Activated T-cell treated with anti-CD3 and anti-CD28 coated beads for 24 hours (primary cell): ENCODE measurements around the gene RAB4A.
"Not testable (repeated sequence)": the region's sequence is repeated elsewhere in the genome, so short reads cannot be mapped to it uniquely, and the experiment has no call there.

Source experiments
- DNase-seq: peaks from one replicate; pipeline ENCODE4 v3.0.0-alpha.2; 2020; ENCODE audit warnings: low read depth

RAB4A gene

DNA sequence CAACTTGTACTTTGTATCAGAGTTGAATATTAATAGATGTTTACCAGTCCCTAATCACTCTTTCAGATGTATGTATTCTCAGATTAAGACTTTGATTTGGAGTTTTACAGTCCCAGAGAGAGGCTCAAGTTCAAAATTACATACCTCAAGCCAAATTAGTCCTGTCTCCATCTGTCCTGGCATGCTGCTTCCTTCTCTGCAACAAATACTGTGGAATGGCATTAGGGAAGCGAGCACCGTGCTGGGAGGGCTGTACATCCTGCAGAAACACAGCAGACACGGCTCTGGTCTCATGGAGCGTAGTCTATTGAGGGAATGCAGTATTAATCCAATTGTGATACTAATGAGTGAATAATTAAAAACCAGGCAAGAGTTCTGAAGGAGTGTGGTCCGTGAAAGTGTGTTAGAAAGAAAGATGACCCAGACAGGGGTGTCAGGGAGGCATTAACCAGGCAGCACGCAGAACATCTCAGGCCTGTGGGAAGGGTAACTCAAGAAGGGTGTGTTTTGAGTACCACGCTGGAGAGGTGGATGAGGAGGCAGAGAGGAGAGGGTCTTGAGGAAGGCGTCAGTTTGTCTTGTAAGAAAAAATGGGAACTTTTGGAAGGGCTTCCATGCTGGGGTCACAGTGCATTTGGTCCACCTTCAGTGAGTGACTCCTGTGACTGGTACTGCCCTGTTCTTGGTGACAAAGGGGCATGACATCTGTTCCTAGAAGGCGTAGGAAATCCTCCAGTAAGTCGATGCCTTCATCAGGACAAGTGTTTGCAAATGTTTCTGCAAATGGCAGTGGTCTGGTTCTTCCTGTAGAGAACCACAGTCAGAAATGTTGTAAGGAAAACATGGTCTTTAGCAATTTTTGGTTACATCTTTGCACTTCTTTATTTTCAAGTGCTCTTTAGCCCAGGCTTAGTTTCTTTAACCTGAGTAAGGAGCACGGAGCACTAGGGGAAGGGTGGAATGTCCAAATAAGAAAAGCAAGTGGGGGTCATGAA is 1.6 kb downstream of the RAB4A start:
- no peak for DNase-seq

GRCh38 chr1:229273507-229274232 is 2.8 kb downstream of the RAB4A start:
- DNase-seq = no peak

- no peak for DNase-seq
These were observed 4.1 kb downstream of the RAB4A start for GRCh38 chr1:229275005-229275404.

DNA sequence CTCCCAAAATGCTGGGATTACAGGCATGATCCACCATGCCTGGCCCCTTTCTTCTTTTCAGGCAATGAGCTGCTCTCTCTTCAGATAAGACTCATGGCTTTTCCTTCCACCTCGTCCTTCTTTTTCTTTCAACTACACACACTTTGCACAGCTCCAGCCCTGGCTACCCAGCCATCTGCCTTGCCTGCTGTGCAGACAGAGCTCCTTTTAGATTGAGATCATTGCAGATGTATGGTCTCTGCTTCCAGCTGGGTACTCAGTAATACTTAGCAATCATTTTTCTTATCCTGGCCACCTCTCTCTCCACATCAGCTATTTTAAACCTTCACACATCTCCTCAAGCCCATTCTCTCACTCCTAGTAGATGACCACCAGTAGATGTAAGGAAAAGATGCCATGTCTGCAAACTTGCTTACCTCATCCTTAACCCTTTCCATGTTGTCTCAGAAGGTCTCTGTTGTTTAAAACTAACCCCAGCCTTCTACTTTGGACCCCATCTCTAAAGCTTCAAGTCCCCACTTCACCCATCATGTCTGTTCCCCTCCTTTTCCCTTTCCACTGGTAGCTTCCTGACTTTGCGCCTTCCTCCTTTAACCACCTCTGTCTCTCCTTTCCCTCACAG is 7.3 kb downstream of the RAB4A start:
- no peak for DNase-seq

DNA sequence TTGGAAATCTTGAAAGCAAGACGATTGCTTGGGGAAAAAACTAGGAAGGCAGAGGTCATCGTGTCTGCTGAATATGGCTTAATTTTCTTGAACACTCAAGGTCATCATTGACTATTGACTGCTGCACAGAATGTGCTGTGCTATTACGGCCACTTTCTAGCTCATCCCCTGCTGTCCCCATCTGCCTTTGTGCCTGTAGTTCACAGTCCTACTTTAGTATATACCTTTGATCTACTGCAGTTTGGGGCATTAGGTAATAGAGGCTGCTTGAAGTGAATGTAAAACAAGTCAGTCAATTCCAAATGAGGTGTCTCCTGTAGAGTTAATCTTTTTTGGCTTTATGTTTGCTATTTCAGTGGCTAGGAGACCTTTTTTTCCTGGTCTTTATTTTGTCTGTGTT is 8.3 kb downstream of the RAB4A start:
- no peak for DNase-seq

DNA sequence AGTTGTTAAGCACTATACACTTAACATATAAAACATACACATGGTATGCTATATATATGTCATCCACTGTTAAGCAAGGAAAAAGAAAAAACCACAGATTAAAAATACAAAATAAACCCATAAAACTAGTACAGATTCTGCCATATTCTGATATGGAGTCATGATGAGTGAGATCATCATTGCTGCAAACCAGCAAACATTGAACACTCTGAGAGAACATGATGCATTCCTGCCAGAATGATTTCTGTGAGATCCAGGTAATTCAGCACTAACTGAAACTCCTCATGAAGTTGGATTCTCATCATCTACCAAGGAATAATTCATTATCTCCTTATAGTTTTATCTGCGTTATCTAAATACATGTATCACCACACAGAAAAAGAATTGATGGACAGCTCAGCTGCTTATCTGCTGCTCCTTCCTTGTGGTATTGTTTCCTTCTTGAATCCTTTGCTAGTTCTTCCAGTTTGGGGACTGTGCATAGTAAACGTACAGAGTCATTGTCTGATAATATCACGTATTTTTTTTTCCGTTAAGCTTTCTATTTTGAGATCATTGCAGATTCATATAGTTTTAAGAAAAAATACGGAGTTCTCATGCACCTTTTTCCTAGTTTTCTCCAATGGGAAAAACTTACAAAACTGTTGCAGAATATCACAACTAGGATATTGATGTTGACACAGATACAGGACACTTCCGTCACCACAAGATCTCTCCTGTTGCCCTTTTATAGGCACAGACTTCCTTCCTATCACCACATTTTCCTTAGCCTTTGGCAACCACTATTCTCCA is 9.3 kb downstream of the RAB4A start:
- DNase-seq = no peak

DNA sequence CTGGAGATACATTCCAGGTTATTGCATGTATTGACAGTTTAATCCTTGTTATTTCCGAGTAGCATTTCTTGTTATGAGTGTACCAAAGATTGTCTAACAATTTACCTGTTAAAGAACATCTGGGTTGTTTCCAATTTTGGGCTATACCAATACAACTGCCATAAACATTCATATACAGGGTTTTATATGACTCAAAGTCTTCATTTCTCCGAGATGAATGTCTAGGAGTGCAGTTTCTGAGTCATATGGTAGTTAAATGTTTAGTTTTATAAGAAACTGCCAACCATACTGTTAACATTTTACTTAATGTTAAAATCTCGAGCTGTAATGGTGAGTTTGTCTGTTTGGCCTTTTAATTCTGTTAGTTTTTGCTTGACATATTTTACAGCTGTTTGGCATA is 10.0 kb downstream of the RAB4A start:
- no peak for DNase-seq

DNA sequence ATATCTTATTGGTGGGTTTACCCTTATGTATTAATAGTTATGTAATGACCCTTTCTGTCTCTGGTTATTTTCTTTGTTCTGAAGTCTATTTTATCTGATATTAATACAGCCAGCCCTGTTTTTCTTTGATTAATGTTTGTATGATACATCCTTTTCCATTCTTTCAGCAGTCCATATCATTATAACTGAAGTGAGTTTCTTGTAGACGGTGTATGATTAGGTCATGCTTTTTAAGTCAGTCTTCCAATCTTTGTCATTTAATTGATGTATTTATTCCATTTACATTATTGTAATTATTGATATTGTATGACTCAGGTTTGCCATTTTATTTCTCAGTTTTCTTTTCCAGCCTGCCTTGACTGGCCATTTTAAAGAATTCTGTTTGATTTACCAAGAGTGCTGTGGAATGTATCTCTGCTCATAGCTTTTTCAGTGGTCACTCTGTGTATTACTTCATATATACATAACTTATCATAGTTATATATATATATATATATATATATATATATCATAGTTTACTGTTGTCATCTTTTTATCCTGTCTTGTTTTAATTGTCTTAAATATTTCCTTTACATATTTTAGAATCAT is 10.5 kb downstream of the RAB4A start:
- DNase-seq = no peak

DNA sequence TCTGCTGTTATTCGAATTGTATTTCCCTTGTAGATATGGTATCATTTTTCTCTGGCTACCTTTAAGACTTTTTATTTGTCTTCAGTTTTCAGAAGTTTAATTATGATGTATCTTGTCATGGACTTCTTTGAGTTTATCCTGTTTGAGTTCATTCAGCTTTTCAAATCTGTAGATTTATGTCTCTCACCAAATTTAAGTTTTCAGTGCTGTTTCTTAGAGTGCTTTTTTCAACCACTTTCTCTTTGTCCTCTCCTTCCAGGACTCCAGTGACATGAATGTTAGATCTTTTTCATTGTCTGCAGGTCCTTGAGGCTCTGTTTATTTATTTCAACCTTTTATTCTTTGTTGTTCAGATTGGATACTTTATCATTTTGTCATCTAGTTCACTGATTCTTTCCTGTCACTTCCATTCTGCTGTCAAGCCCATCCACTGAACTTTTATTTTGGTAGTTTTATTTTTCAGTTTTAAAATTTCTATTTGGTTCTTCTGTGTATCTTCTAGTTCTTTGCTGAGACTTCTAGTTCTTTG is 11.4 kb downstream of the RAB4A start:
- no peak for DNase-seq

DNA sequence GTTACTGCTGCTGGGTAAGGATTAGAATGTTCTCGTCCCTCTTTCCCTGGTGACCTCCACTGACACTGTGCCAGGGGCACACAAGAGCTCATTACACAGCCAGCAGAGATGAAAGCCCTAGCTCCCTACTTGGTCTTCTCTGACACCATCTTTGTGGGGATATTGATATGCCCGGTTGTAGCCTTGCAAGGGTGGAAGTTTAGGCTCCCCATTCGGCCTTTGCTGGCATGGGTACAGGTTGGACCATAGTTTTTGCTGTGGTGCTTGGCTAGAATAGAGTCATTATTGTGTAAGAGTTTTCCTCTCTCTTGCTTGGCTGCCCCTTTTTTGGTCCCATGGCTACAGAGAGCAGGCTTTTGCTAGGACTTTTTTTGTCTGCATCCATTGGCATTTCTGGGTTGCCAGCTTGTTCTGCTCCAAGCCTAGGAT is 12.3 kb downstream of the RAB4A start:
- no peak for DNase-seq

GRCh38 chr1:229284887-229285286 is 14.0 kb downstream of the RAB4A start:
- no peak for DNase-seq

DNA sequence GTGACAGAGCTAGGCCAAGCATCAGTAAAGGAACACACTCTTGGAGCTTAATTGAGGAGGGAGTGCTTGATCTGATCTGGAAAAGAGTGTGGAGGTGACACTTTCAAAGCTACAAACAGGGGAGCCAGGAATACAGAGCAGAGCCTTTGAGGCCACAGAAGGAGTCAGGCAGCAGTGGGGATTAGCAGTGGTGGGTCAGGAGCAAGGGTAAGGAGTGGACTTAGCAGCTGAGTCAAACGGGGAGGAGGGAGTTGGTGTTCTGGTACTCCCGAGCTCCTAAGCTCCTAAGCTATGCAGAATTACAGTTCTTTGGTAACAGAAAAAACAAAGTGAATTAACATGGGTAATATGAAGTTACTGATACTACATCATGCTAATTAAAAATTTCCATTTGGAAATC is 14.5 kb downstream of the RAB4A start:
- DNase-seq = no peak

GRCh38 chr1:229286099-229286766 is 15.3 kb downstream of the RAB4A start:
- DNase-seq = no peak

GRCh38 chr1:229287267-229287666 is 16.4 kb downstream of the RAB4A start:
- no peak for DNase-seq

GRCh38 chr1:229288516-229288915 is 17.6 kb downstream of the RAB4A start:
- DNase-seq = no peak

GRCh38 chr1:229291686-229292085 is 20.8 kb downstream of the RAB4A start:
- DNase-seq = not testable (repeated sequence)

- no peak for DNase-seq
These were observed 22.8 kb downstream of the RAB4A start for GRCh38 chr1:229293528-229294204.

GRCh38 chr1:229295745-229296144 is 24.8 kb downstream of the RAB4A start:
- no peak for DNase-seq

DNA sequence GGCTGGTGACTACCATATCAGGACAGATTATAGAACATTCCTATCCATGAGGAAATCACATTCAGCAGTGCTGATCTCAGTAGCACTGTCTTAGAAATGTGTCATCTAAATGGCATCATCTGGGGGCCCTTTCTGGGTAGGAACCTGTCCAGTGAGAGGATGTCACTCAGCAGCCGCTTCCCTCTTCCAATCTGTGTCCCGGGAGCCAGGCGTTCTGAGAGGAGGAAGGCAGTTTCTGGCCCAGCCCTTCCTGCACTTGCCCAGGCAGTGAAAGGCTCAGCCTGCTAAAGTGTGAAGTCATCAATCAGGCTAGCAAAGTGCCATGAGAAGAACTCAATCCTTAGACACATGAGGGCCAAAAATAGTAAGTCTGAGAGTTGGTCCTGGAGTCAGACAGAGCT is 25.6 kb downstream of the RAB4A start:
- no peak for DNase-seq

- no peak for DNase-seq
These were observed 26.8 kb downstream of the RAB4A start for GRCh38 chr1:229297746-229298145.
